GM13977 (cell line): Measurements from ENCODE around the gene PHF1.
"Not testable (repeated sequence)": the region's sequence is repeated elsewhere in the genome, so short reads cannot be mapped to it uniquely, and the experiment has no call there.

Experiments used
- DNase-seq: peaks from one replicate; pipeline ENCODE4 v3.0.0; 2012; ENCODE audit warnings: low spot score
- CTCF ChIP-seq: IDR thresholded peaks from 2 replicates; pipeline ENCODE4 v1.5.1; 2012; ENCODE audit warnings: mild to moderate bottlenecking, control low read depth; ENCODE audit not compliant: insufficient read depth; ENCODE audit errors: extremely low read depth, missing control alignments
- in situ Hi-C: fragments of 300-500 bp; cut with MboI; formaldehyde crosslinking; loops from one replicate; pipeline ENCODE4 v1.12.0; 2022; ENCODE audit warnings: low sequenced_read_pairs, low pct_unique_long_range_greater_than_20kb, mixed read lengths, inconsistent platforms; ENCODE audit not compliant: unreplicated experiment

PHF1 gene

GRCh38 chr6:33410711-33411631, at the start of gene PHF1:
Gene PHF1 (plus strand): TSS chr6:33411014. CDS start chr6:33412264, 1,250 bp downstream.
- DNase-seq, result peak; percentile 91
- in situ Hi-C loops, result no loop called here
- no peak for TF ChIP-seq CTCF

DNA sequence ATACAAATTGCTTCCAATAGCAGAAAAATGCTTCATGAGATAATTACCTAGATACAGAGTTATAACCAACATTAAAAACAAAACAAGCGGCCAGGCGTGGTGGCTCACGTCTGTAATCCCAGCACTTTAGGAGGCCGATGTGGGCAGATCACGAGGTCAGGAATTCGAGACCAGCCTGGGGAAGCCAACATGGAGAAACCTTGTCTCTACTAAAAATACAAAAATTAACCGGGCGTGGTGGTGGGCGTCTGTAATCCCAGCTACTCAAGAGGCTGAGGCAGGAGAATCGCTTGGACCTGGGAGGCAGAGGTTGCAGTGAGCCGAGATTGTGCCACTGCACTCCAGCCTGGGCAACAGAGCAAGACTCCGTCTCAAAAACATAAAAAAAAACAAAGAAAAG, 47.3 kb upstream of the PHF1 start:
- in situ Hi-C loops, DNase-seq: not testable (repeated sequence)

GRCh38 chr6:33364475-33365205, 46.2 kb upstream of the PHF1 start:
- DNase-seq, in situ Hi-C loops: not testable (repeated sequence)

GRCh38 chr6:33365206-33365971, 45.4 kb upstream of the PHF1 start:
- in situ Hi-C loops, DNase-seq: not testable (repeated sequence)

DNA sequence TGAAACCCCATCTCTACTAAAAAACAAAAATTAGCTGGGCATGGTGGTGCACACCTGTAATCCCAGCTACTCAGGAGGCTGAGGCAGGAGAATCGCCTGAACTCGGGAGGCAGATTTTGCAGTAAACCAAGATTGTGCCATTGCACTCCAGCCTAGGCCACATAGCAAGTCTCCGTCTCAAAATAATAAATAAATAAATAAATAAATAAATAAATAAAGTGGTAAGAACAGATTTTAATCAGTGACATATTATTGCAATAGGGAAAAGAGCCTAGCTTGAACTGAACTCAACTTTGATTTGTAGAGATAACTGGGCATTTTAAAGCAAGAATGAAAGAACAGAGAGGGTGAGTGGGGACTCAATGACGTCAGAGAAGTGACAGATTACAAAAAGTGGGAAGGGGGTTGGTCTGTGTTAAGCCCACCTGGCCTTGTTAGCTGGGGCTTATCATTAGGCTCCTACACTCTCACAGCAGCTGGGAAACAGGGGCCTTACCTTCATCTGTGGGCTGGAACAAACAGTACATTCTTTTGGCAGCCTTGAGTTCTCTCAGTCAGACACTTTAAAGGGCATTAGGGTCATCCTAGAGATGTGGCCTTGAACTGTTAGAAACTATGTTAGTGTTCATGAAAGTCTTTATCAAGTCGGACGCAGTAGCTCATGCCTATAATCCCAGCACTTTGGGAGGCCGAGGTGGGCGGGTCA, 43.7 kb upstream of the PHF1 start:
- in situ Hi-C loops, result no loop called here
- DNase-seq, result no peak
- TF ChIP-seq CTCF, result no peak

GRCh38 chr6:33367715-33368025, 43.1 kb upstream of the PHF1 start:
- DNase-seq, in situ Hi-C loops: not testable (repeated sequence)

DNA sequence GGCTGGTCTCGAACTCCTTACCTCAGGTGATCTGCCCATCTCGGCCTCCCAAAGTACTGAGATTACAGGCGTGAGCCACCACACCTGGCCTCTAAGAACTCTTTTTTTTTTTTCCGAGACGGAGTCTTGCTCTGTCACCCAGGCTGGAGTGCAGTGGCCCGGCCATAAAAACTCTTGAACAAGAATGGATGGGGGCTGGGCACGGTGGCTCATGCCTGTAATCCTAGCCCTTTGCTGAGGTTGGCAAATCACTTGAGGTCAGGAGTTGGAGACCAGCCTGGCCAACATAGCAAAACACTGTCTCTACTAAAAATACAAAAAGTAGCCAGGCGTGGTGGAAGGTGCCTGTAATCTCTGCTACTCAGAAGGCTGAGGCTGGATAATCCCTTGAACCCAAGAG, 38.9 kb upstream of the PHF1 start:
- DNase-seq, in situ Hi-C loops: not testable (repeated sequence)

DNA sequence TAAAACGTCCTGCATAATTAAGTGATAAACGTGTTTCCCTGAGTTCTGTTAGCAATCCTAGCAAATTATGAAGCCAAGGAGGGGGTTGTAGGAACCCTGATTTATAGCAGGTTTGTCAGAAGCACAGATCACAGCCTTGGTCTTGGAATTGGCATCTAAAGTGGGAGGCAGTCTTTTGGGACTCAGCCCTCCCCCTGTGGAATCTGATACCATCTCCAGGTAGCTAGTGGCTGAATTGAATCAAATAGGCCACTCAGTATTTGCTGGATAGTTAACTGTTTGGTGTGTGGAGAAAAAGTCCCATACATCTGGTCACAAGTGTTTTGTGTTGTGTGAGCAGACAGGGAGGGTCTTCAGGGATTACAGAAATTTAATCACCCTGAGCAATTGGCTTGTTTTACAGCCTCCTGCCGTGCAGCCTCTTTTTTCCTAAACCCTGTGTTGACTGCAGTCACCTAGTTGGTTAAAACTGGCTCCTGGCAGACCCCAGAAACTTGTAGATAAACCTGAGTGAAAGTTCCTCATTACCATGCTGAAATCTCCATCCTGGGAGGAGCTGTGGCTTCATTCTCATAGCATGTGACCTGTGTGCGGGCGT, 38.2 kb upstream of the PHF1 start:
- in situ Hi-C loops, result no loop called here
- no peak for DNase-seq
- TF ChIP-seq CTCF, result no peak
